Gastroesophageal sphincter (tissue), 3 donors: ENCODE data around the gene DTNBP1.

Source experiments
- EP300 ChIP-seq: sonication (generic); formaldehyde crosslinking; IDR thresholded peaks from one replicate; pipeline ENCODE4 v1.6.1; 2017; ENCODE audit warnings: antibody characterized with exemption, mild to moderate bottlenecking
- POLR2AphosphoS5 ChIP-seq: sonication (generic); formaldehyde crosslinking; IDR thresholded peaks from one replicate; pipeline ENCODE4 v1.6.1; 2017; ENCODE audit warnings: antibody characterized with exemption
- TF ChIP-seq, protein P1 (sequence below), 4 experiments: fragments of 200-600 bp in 2 of 4; fragments of 450-650 bp in 2 of 4; sonication (generic) in 1 of 4; IDR thresholded peaks; one replicate each; pipeline ENCODE4 v1.5.1; 2017 to 2019; ENCODE audit warnings: antibody characterized with exemption in 4 of 4, mild to moderate bottlenecking in 2 of 4, moderate library complexity in 2 of 4

GRCh38 chr6:15620611-15621010, 42.2 kb downstream of the DTNBP1 start:
- TF ChIP-seq, protein P1, sequence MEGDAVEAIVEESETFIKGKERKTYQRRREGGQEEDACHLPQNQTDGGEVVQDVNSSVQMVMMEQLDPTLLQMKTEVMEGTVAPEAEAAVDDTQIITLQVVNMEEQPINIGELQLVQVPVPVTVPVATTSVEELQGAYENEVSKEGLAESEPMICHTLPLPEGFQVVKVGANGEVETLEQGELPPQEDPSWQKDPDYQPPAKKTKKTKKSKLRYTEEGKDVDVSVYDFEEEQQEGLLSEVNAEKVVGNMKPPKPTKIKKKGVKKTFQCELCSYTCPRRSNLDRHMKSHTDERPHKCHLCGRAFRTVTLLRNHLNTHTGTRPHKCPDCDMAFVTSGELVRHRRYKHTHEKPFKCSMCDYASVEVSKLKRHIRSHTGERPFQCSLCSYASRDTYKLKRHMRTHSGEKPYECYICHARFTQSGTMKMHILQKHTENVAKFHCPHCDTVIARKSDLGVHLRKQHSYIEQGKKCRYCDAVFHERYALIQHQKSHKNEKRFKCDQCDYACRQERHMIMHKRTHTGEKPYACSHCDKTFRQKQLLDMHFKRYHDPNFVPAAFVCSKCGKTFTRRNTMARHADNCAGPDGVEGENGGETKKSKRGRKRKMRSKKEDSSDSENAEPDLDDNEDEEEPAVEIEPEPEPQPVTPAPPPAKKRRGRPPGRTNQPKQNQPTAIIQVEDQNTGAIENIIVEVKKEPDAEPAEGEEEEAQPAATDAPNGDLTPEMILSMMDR (IDR thresholded peaks at IDR 0.05): no peak
- TF ChIP-seq POLR2AphosphoS5 (no peak), EP300 (no peak)
